Measurements from ENCODE around the gene IER5L. TPM values are rescaled to one million over a fixed set of nuclear protein-coding genes. Genes with fewer than 3 reads are reported as not detected.

The IER5L gene
- total and polyA plus RNA-seq, 2 experiments from 2014 or later, result 38.0 to 39.7 TPM

GRCh38 chr9:129160712-129161533 is 17.1 kb downstream of the IER5L start:
- Histone ChIP-seq H3K4me3 (no peak overlapping the region), H3K79me2 (no peaks in the 10 kb centered on the region), H3K9me2 (replicated peaks; ENCODE audit: insufficient read depth) (no peaks in the 10 kb centered on the region), H3K27ac (no peak overlapping the region), H2AFZ (no peak overlapping the region), H4K20me1 (ENCODE audit: insufficient read depth, poor library complexity, severe bottlenecking) (no peaks in the 10 kb centered on the region), H3K4me1 (ENCODE audit: insufficient read depth) (peaks cover 3% of the 10 kb centered on the region), H3K27me3 (no peaks in the 10 kb centered on the region), H3K4me2 (no peak overlapping the region), H3K9me3 (ENCODE audit: low read depth) (no peaks in the 10 kb centered on the region), H3K36me3 (replicated peaks; ENCODE audit: insufficient read depth, low read depth) (no peaks in the 10 kb centered on the region)
- 92% methylated on average over 9 of the region's 10 CpGs for WGBS (ENCODE audit: low lambda C conversion rate, missing lambda C conversion rate)
- no peak for DNase-seq (ENCODE audit: low spot score)
- TF ChIP-seq EZH2 (IDR thresholded peaks at IDR 0.05; ENCODE audit: borderline replicate concordance), result no peak
- no peak for TF ChIP-seq EZH2phosphoT487 (IDR thresholded peaks at IDR 0.05; ENCODE audit: low read depth, severe bottlenecking, unreplicated experiment)
- TF ChIP-seq, protein P1, sequence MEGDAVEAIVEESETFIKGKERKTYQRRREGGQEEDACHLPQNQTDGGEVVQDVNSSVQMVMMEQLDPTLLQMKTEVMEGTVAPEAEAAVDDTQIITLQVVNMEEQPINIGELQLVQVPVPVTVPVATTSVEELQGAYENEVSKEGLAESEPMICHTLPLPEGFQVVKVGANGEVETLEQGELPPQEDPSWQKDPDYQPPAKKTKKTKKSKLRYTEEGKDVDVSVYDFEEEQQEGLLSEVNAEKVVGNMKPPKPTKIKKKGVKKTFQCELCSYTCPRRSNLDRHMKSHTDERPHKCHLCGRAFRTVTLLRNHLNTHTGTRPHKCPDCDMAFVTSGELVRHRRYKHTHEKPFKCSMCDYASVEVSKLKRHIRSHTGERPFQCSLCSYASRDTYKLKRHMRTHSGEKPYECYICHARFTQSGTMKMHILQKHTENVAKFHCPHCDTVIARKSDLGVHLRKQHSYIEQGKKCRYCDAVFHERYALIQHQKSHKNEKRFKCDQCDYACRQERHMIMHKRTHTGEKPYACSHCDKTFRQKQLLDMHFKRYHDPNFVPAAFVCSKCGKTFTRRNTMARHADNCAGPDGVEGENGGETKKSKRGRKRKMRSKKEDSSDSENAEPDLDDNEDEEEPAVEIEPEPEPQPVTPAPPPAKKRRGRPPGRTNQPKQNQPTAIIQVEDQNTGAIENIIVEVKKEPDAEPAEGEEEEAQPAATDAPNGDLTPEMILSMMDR (IDR thresholded peaks at IDR 0.05; ENCODE audit: poor library complexity), result no peak

DNA sequence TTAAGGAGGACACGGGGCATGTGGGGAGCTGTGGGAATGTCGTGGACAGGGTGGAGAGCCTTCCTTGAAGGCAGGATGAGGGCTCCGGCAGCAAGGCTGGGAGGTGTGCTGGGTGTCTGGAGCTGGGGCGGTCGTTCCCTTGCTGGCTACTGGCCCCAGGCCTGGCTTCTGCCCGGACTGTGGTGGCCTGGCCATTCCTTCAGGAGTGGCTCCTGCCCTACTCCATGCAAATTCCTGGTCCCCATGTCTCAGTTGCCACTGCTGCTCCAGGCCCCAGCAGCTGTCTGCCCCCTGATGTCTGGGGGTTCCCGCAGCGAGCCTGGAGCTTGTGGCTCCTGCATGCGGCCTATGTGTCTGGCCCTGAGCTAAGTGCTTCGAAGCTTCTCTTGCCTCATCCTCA is 21.9 kb downstream of the IER5L start:
- Histone ChIP-seq H4K20me1 (ENCODE audit: insufficient read depth, poor library complexity, severe bottlenecking) (no peaks in the 10 kb centered on the region), H3K4me3 (no peak overlapping the region), H3K9me2 (replicated peaks; ENCODE audit: insufficient read depth) (no peaks in the 10 kb centered on the region)

DNA sequence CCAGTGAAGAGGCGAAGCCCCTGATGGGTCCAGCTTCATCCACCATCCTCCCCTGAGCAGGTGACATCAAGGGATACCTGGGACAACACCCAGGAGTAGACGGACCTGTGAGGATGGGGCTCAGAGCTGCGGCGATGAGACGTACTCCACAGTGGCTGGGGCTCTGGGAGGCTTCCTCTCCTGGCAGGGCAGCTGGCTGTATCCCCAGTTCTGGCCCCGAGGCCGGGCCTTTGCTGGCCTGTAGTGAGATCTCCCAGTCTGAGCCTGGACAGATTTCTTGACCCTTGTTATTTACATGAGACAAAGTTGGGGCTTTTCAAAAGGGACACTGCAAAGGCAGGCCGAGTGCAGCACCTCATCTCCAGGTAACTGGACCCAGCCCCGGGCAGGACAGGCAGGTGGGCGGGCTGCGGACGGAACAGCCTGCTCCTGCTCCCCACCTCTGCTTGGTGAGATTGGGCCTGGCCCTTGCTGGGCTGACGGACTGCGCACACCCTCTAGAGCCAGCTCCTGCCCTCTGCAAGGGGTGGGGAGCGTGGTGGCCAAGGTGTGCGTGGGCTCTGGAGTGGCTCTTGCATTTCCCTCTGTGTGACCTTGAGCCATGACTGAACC is 23.1 kb downstream of the IER5L start:
- no peaks in the 10 kb centered on the region for H3K9me2 ChIP-seq (replicated peaks; ENCODE audit: insufficient read depth)
- TF ChIP-seq EZH2 (IDR thresholded peaks at IDR 0.05; ENCODE audit: borderline replicate concordance) (no peak), EZH2phosphoT487 (IDR thresholded peaks at IDR 0.05; ENCODE audit: low read depth, severe bottlenecking, unreplicated experiment) (no peak)
- TF ChIP-seq, protein P1 (IDR thresholded peaks at IDR 0.05; ENCODE audit: poor library complexity), result no peak
- no peaks in the 10 kb centered on the region for H4K20me1 ChIP-seq (ENCODE audit: insufficient read depth, poor library complexity, severe bottlenecking)
- H3K79me2 ChIP-seq, result no peaks in the 10 kb centered on the region
- H3K27me3 ChIP-seq, result no peaks in the 10 kb centered on the region
- no peaks in the 10 kb centered on the region for H3K4me1 ChIP-seq (ENCODE audit: insufficient read depth)
- no peak overlapping the region for H3K4me2 ChIP-seq
- DNase-seq (ENCODE audit: low spot score), result no peak
- H3K36me3 ChIP-seq (replicated peaks; ENCODE audit: insufficient read depth, low read depth), result no peaks in the 10 kb centered on the region
- no peak overlapping the region for H3K4me3 ChIP-seq
- no peak overlapping the region for H2AFZ ChIP-seq
- H3K27ac ChIP-seq, result no peak overlapping the region
- H3K9me3 ChIP-seq (ENCODE audit: low read depth), result no peaks in the 10 kb centered on the region
- 95% methylated on average over 16 of the region's 16 CpGs for WGBS (ENCODE audit: low lambda C conversion rate, missing lambda C conversion rate)

More for the DNA sequence above, 21.9 kb downstream of the IER5L start:
- H3K36me3 ChIP-seq (replicated peaks; ENCODE audit: insufficient read depth, low read depth), result no peaks in the 10 kb centered on the region
- 91% methylated on average over 10 of the region's 10 CpGs for WGBS (ENCODE audit: low lambda C conversion rate, missing lambda C conversion rate)
- H2AFZ ChIP-seq, result no peak overlapping the region
- no peaks in the 10 kb centered on the region for H3K9me3 ChIP-seq (ENCODE audit: low read depth)
- TF ChIP-seq EZH2phosphoT487 (IDR thresholded peaks at IDR 0.05; ENCODE audit: low read depth, severe bottlenecking, unreplicated experiment) (no peak), EZH2 (IDR thresholded peaks at IDR 0.05; ENCODE audit: borderline replicate concordance) (no peak)
- TF ChIP-seq, protein P1 (IDR thresholded peaks at IDR 0.05; ENCODE audit: poor library complexity), result no peak
- H3K27me3 ChIP-seq, result no peaks in the 10 kb centered on the region
- H3K27ac ChIP-seq, result no peak overlapping the region
- no peaks in the 10 kb centered on the region for H3K4me1 ChIP-seq (ENCODE audit: insufficient read depth)
- DNase-seq (ENCODE audit: low spot score), result no peak
- H3K79me2 ChIP-seq, result no peaks in the 10 kb centered on the region
- no peak overlapping the region for H3K4me2 ChIP-seq
